DLD1 (cell line): ENCODE data around the gene ZNF217.
"Not testable (repeated sequence)": the region's sequence is repeated elsewhere in the genome, so short reads cannot be mapped to it uniquely, and the experiment has no call there.

Source experiments
- in situ Hi-C: cut with HindIII; loops from 2 replicates; pipeline ENCODE4 v1.10.0; 2017; ENCODE audit warnings: low sequenced_read_pairs

Gene ZNF217

DNA sequence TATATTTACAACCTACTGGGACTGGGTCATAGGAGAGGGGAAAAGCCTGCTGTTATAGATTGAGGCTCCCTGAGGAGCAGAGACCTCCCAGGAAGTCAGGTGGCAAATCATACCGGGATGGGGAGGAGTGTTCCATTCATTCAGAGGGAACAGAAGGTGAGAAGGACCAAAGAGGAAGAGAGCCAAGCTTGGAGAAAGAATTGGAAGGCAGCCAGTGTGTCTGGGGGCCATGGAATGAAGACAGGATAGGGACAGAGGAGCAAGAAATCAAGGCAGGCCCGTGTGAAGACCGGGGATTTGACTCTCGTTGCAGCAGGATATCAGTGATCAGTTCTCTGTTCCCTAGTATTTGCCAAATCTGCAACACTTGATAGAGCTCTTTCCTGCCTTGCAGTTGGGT is 5.7 kb upstream of the ZNF217 start:
- in situ Hi-C loops = no loop called here

DNA sequence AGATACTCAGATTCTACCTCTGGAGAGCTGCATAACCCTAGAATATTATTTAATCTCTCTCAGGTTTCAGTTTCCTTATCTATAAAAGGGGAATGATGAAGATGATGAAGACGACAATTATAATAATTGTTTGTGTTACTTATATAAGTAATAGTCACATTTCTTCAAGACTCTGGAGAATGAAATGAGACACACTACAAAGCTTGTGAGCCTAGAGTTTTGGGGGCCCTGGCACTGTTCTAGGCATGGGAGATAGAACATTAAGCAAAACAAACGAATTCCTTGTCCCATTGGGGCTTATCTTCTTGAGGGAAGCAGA is 5.4 kb upstream of the ZNF217 start:
- in situ Hi-C loops = no loop called here

DNA sequence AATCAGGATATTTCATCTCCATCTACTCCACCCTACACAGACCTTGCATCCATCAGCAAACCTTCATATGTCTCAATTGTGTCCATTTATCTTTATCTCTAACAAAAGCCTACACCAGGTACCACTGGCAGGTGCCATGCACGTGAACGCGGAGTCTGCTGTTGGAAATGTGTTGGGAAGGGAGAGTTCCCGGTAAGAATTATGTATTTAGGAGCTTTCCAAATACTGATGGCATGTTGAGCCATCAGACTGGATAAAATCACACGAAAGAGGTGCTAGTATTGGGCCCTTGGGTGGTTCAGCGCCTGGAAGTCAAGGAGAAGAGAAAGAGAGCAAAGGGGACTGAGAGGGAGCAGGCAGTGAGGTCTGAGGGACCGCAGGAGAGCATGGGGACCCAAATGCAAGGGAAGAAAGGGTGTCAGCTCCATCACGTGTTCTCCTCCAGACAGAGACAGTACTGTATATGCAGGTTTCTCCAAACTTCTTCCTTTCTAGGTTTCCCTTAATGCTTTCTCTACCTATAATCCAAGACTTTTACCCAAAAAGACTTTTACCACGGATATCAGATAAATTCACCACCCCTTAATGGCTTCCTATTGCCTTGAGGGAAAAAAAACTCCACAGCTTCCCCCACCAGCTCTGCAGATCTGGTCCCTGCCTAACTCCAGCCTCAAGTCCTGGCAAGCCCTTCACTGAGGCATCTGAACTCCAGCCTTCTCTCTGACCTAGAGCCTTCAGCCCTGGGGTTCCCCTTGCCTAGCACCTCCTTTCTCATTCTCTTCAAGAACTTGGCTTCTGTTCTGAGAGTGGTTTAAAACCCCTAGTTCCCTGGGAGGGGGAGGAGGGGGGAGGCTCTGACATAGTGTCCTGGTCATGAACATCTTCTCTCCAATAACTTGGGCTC is 4.8 kb upstream of the ZNF217 start:
- in situ Hi-C loops = no loop called here

DNA sequence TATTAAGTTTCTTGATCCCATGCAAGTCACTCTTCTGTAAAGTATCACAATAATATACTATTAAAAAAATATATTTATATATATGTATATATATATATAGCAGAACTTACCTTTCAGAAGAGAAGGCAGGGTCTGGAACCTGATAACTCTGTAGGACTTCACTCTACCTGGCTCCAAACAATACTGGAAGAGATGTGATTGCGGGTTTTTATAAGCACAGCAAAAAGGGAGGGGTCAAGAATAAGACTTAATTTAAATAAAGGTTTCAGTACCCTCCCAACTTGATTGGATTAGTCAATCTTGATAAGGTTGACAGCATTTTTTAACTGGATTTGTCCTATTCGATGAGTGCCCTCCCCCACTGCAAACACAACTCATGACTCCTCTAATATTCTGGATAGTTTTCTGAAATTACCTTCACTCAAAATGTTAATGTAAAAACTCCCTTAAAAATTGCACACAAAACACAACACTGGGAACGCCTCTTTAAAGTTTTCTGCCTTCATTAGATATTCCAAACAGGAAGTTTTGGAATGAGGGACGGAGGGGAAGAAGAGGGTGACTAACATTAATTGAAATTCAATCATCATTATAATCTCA is 4.0 kb upstream of the ZNF217 start:
- in situ Hi-C loops = no loop called here

DNA sequence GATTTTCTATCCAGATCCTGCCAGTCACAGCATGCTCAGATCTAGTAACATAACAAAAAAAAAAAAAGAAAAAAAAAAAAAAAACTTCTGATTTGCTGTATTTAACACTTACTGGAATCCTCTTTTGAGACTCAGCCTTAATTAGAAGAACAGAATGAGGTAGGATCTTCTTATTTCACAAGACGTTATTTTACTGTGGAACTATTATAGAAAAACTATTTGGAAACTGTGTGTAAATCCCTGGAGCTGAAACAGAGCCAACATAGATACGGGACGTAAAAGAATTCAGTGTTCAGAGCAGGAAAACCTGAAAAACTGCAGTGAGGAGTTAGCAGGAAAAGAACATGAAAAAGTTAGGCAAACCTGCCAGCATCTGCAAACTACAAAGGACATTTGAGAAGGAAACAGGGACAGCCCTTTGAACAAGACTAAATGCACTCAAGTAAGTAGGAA is 3.4 kb upstream of the ZNF217 start:
- in situ Hi-C loops = no loop called here

DNA sequence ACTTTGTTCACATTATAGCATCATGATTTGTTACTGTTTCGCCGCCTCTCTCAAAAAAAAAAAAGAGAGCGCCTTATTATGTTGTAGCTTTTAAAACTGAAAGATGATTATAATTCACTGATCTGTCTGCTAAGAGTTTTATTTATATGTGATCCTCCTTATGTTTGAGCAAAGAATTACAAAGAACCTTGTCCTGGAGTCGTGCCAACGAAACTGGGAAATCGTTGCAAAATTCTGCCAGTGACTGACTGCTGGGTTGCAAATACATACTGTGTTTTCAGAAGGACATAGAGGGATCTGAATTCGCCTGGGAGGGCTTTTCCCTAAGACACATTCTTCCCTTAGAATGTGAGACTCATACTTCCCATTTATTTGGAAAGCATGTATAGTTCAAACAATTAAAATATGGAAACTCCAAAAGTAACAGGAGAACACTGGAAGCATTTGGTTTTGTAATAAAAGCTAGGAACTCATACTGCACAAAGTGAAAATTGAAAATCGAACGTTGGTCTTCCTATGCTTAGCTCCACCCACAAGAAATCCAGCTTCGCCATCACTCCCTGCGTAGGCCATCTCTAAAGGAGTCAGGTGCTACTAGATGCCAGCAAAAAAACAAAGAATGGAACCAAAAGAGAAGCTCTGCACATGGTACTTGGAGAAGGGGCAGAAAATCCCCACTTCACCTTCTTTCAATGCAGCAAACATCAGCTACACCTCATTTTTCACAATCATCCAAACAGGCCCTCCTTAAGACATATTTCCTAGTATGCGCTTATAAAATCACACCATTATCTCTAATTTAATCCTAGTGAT is 2.8 kb upstream of the ZNF217 start:
- in situ Hi-C loops = not testable (repeated sequence)

- in situ Hi-C loops = not testable (repeated sequence)
These were observed 2.1 kb upstream of the ZNF217 start for GRCh38 chr20:53595742-53596141.

- in situ Hi-C loops = no loop called here
These were observed 1.4 kb upstream of the ZNF217 start for GRCh38 chr20:53595018-53595378.

- in situ Hi-C loops = no loop called here
These were observed 704 bp upstream of the ZNF217 start for GRCh38 chr20:53594068-53595017.

DNA sequence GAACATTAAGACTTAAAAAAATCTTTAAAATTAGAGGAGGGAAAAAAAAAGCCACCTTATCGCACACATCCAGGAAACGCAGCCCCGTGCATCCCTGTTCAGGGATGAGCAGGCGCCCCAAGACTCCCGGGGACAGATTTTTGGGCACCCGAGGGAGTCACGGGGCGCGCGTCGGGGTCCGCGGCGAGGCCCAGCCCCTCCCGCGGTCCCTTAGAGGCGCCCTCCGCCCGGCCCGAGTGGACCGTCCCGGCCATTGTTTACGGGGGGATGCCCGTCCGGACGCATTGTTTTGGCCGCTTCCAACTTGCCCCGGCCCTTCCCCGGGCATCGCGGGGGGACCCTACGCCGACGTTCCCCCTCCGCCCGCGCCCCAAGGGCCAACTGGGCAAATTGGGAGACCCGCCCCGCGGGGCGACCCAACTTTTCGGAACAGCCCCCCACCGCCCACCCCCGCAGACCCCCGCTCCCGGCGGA is 610 bp downstream of the ZNF217 start:
- in situ Hi-C loops = no loop called here

DNA sequence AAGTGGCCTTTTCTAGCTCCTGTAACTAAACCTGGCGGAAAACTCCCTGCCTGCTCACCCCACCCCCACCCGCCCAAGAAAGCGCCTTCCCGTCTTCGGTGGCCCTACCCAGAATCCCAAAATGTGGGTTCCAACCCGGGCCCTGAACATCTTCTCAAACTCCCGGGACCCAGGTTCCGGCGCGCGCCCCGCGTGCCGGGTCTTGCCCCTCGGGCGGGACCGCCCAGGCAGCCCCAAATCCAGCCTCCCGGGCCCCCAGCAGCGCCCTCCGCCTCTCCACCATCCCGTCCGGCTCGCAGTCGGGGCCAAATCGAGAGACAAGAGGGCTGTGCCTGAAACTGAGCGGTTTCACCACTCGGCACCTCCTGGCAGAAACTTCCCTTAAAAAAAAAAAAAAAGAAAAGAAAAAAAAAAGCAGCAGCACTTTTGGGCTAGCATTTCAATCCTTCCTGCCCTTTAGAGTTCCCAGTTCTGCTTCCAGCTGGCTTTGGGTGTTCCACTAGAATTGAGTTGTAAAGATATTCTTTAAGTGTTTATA is 1.1 kb downstream of the ZNF217 start:
- in situ Hi-C loops = not testable (repeated sequence)

GRCh38 chr20:53591941-53592441 is 1.6 kb downstream of the ZNF217 start:
- in situ Hi-C loops = not testable (repeated sequence)

DNA sequence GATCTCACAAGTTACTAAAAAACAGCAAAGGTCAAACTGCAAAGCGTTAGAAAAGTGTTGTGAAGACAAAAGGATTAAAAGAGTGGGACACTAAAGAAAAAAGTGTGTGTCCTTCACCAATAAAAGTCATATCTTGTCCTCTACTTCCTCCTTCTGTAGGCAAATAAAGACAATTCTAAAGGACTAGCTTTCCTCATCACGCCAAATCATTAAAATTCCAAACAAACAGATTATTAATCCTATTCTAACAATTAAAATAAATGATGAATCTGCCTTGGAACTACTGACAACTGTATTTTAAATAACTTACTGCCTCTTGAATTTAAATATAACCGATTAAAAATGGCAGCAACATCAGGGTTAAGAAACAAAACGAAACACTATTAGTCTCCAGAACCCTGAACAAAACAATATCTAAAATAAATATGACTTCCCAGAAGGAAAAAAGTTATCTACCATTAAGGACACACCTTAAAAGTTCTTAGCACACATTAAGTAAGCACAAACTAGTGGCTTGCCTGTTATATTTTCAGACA is 2.4 kb downstream of the ZNF217 start:
- in situ Hi-C loops = not testable (repeated sequence)

- in situ Hi-C loops = not testable (repeated sequence)
These were observed 3.0 kb downstream of the ZNF217 start for GRCh38 chr20:53590608-53591007.

DNA sequence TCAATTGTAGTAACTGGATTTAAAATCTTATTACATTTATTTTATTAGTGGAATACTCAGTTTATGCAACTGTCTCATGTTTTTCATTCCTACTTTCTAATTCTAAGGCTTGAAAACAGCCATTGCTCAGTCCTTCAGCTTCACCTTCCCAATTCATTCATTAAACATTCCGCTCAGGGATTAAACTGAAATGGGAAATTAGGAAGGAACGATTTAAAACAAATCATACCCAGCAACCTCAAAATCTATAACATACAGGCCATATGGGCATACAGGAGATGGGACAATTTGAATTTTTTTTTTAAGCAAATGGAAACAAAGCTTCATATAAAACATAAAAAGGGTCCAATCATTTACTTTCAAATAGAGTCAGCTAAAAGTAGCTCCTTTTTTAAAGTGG is 3.5 kb downstream of the ZNF217 start:
- in situ Hi-C loops = not testable (repeated sequence)

DNA sequence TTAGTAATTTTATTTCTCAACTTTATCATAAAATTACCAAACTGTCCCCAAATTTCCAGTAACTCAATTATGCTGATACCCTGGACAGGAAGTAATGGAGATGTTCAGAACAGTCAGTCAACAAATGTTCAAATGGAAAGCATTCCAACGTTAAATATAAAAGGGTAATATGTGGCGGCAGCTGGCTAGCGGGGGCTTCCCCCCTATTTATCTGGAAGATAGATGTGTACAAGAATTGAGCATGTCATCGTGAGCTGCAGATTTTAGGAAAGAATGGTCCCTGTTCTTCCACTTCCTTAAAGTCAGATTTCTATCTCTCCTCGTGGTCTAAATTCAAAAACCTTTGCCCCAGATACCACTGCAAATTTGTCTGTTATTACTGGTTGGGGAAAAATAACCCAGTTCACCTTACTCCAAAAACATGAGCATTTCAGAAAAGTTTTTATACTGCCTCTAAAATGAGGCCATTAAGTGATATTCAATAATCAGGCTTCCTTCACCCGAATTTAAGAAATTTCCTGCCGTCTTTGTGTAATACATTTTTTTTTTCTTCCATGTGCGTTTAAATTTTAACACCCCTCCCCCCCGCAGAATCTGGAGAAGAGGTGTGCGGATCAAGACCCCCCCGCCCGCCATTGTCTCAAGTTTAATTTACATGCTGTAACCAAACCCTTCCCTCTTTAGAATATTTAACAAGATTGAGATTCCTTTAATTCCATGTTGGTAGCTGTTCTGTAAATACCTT is 4.1 kb downstream of the ZNF217 start:
- in situ Hi-C loops = not testable (repeated sequence)

DNA sequence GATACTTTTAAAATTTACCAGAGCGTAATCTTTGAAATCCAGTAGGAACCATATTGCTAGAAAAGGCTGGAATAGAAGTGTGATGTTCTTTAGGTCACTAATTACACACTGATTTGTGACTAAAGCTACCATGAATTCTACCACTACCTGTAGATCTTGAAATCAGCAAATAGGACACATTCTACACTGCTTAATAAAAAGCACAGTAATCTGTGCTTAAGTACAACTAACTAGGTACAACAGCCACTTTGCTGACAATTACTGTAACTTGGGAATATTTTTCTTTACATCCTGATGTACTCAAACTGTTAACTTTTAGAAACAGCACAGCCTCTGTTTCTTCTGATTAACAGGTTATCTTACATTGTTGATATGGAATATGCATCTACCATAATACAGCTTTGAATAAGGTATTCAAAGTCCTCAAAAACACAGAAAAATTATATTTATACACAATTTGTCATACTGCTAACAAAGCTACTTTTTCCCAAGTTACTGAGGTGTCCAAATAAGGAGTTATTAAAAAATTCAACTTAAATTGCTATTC is 6.4 kb downstream of the ZNF217 start:
- in situ Hi-C loops = not testable (repeated sequence)

DNA sequence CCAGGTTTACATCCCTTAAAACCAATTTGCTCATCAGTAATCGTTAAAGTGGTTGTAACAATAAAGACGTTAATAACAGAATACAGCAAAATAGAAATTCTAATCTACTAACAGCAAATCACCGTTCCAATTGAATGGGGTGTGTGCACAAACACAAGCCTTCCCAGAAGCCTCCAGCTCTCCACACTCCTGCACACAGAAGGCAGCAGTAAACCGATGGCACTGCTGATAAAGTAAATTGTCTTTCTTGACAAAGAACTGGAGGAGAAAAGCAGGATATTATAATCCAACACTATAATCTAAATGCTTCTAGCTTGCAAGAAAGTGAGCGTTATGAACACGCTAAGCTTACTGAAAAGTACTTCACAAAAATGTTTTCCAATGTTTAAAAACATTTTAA is 7.0 kb downstream of the ZNF217 start:
- in situ Hi-C loops = no loop called here

- in situ Hi-C loops = not testable (repeated sequence)
These were observed 7.7 kb downstream of the ZNF217 start for GRCh38 chr20:53585910-53586309.
